ENCODE measurements around the gene KDM8. TPM values are rescaled to one million over a fixed set of nuclear protein-coding genes. Genes with fewer than 3 reads are reported as not detected.

Gene KDM8
- total RNA-seq, 1 experiment from 2014 or later = 7.9 TPM

- CTCF ChIA-PET = interaction anchor here (0.5 to 0.7 kb wide), 4 partner anchors 16 to 137 kb away, joined by 3 to 5 read pairs (median 4); no protein-coding TSS in a partner anchor
- H3K27ac ChIP-seq (ENCODE audit: low read length) = no peak overlapping the region
- H3K27me3 ChIP-seq (ENCODE audit: control insufficient read depth, insufficient read depth, low read length) = no peaks in the 10 kb centered on the region
- ATAC-seq (peak; percentile 88), DNase-seq (ENCODE audit: low read depth, low spot score) (no peak)
- no peak overlapping the region for H3K4me3 ChIP-seq (ENCODE audit: low read depth in 2 of 2, low read length in 2 of 2)
- TF ChIP-seq, protein P1, sequence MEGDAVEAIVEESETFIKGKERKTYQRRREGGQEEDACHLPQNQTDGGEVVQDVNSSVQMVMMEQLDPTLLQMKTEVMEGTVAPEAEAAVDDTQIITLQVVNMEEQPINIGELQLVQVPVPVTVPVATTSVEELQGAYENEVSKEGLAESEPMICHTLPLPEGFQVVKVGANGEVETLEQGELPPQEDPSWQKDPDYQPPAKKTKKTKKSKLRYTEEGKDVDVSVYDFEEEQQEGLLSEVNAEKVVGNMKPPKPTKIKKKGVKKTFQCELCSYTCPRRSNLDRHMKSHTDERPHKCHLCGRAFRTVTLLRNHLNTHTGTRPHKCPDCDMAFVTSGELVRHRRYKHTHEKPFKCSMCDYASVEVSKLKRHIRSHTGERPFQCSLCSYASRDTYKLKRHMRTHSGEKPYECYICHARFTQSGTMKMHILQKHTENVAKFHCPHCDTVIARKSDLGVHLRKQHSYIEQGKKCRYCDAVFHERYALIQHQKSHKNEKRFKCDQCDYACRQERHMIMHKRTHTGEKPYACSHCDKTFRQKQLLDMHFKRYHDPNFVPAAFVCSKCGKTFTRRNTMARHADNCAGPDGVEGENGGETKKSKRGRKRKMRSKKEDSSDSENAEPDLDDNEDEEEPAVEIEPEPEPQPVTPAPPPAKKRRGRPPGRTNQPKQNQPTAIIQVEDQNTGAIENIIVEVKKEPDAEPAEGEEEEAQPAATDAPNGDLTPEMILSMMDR (IDR thresholded peaks at IDR 0.05) = peak; percentile 68
- TF ChIP-seq REST (IDR thresholded peaks at IDR 0.05; ENCODE audit: insufficient read depth in 1 of 2, low read depth in 2 of 2, low read length in 1 of 2) (no peak), SIN3A (IDR thresholded peaks at IDR 0.05; ENCODE audit: borderline replicate concordance, insufficient read depth, low read depth, low read length) (no peak), POLR2AphosphoS5 (IDR thresholded peaks at IDR 0.05; ENCODE audit: low read depth, low read length) (no peak), TCF7L2 (IDR thresholded peaks at IDR 0.05; ENCODE audit: low read depth, low read length) (no peak)
- no TSS peak for BruUV-seq (replicated peaks)
- in situ Hi-C loops (cut with HindIII; ENCODE audit: low pct_unique_long_range_greater_than_20kb, low sequenced_read_pairs) = no loop called here
- POLR2A ChIA-PET = no interaction called here
- H3K4me1 ChIP-seq (ENCODE audit: control insufficient read depth, insufficient read depth, low read length) = no peaks in the 10 kb centered on the region
- no peaks in the 10 kb centered on the region for H3K36me3 ChIP-seq (ENCODE audit: control insufficient read depth, insufficient read depth, low read length)
- intact Hi-C loops (cut with micrococcal nuclease; ENCODE audit: unreplicated experiment) = no loop called here
- H3K9me3 ChIP-seq (ENCODE audit: control insufficient read depth, insufficient read depth, low read depth, low read length) = no peaks in the 10 kb centered on the region
Observed at GRCh38 chr16:27169511-27170071, 33.7 kb upstream of the KDM8 start.

- POLR2A ChIA-PET = no interaction called here
- CTCF ChIA-PET = no interaction called here
Observed at GRCh38 chr16:27171584-27171983, 31.7 kb upstream of the KDM8 start.

More at GRCh38 chr16:27171584-27171983, 31.7 kb upstream of the KDM8 start:
- intact Hi-C loops (cut with micrococcal nuclease; ENCODE audit: unreplicated experiment) (no loop called here), in situ Hi-C loops (cut with HindIII; ENCODE audit: low pct_unique_long_range_greater_than_20kb, low sequenced_read_pairs) (no loop called here)
- Histone ChIP-seq H3K9me3 (ENCODE audit: control insufficient read depth, insufficient read depth, low read depth, low read length) (no peaks in the 10 kb centered on the region), H3K4me1 (ENCODE audit: control insufficient read depth, insufficient read depth, low read length) (no peaks in the 10 kb centered on the region), H3K27me3 (ENCODE audit: control insufficient read depth, insufficient read depth, low read length) (no peaks in the 10 kb centered on the region), H3K36me3 (ENCODE audit: control insufficient read depth, insufficient read depth, low read length) (no peaks in the 10 kb centered on the region), H3K4me3 (ENCODE audit: low read depth in 2 of 2, low read length in 2 of 2) (no peak overlapping the region), H3K27ac (ENCODE audit: low read length) (no peak overlapping the region)
- BruUV-seq (replicated peaks) = no TSS peak
- TF ChIP-seq, protein P1 (IDR thresholded peaks at IDR 0.05) = no peak
- TF ChIP-seq SIN3A (IDR thresholded peaks at IDR 0.05; ENCODE audit: borderline replicate concordance, insufficient read depth, low read depth, low read length) (no peak), POLR2AphosphoS5 (IDR thresholded peaks at IDR 0.05; ENCODE audit: low read depth, low read length) (no peak), TCF7L2 (IDR thresholded peaks at IDR 0.05; ENCODE audit: low read depth, low read length) (no peak), REST (IDR thresholded peaks at IDR 0.05; ENCODE audit: insufficient read depth in 1 of 2, low read depth in 2 of 2, low read length in 1 of 2) (no peak)
- no peak for DNase-seq (ENCODE audit: low read depth, low spot score)
- ATAC-seq = no peak

All from Panc1 (cell line).